Measurements from ENCODE around the gene TEX29. TPM values are rescaled to one million over a fixed set of nuclear protein-coding genes. Genes with fewer than 3 reads are reported as not detected.

The TEX29 gene
- total RNA-seq, 1 experiment from 2014 or later: 0.68 TPM

DNA sequence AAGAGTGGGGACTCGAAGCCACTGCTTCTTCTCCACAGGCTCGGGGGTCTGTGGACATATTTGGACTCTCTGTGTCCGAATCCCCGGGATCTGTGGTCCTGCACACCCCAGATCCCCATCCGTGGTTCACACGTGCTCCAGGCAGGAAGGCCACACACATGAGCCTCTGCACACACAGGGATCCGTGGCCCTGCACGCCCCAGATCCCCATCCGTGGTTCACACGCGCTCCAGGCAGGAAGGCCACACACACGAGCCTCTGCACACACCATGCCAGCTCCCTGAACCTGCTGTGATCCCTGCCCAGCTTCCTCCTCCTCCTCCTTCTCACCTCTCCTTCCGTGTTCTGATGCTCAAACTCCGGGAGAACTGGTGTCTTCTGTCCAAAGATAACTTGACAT lies 3.1 kb downstream of the TEX29 start:
- Mint-ChIP-seq H3K27ac (peak overlapping the region; percentile 65; the same call in 1 of the 2 replicates), H3K27me3 (ENCODE audit: low read depth) (no peaks in the 10 kb centered on the region), H3K36me3 (no peaks in the 10 kb centered on the region), H3K9me3 (no peaks in the 10 kb centered on the region), H3K4me3 (no peak overlapping the region), H3K4me1 (no peaks in the 10 kb centered on the region)
- DNase-seq (ENCODE audit: low spot score): no peak
- POLR2A ChIA-PET: no interaction called here
- CTCF ChIA-PET: interaction anchor here (1.2 kb wide), 1 partner anchor 21 kb away, joined by 3 read pairs; no protein-coding TSS in a partner anchor
- TF ChIP-seq, protein P1, sequence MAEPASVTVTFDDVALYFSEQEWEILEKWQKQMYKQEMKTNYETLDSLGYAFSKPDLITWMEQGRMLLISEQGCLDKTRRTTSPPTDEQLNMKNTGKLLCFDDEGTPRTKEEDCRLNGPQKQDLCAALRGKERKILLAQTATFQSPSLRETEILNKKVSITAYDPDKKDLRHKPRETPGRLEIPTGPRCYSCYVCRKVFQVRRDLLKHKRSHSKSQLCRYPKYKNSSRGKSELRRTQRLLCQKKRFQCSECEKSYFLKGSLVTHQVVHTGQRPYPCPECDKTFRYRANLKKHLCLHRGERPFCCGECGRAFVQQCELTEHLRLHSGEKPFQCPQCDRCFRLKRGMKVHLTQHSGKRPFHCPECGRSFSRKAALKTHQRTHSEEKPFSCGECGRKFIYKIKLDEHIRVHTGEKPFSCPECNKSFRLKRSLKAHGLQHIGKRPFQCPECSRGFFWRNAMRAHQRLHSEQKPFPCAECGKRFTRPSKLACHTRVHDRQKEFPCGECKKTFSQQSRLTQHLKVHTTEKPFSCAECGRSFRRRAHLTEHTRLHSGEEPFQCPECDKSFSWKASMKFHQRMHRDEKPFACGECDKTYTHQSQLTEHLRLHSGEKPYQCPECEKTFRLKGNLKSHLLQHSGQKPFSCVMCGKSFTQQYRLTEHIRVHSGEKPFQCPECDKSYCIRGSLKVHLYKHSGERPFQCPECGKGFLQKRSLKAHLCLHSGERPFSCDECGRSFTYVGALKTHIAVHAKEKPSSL (CRISPR knock-in tag; conservative IDR thresholded peaks at IDR 0.05): no peak
- TF ChIP-seq TEAD1 (CRISPR knock-in tag; IDR thresholded peaks at IDR 0.05): no peak
- TF ChIP-seq ZNF121 (CRISPR knock-in tag; IDR thresholded peaks at IDR 0.05): no peak
- ATAC-seq: no peak

DNA sequence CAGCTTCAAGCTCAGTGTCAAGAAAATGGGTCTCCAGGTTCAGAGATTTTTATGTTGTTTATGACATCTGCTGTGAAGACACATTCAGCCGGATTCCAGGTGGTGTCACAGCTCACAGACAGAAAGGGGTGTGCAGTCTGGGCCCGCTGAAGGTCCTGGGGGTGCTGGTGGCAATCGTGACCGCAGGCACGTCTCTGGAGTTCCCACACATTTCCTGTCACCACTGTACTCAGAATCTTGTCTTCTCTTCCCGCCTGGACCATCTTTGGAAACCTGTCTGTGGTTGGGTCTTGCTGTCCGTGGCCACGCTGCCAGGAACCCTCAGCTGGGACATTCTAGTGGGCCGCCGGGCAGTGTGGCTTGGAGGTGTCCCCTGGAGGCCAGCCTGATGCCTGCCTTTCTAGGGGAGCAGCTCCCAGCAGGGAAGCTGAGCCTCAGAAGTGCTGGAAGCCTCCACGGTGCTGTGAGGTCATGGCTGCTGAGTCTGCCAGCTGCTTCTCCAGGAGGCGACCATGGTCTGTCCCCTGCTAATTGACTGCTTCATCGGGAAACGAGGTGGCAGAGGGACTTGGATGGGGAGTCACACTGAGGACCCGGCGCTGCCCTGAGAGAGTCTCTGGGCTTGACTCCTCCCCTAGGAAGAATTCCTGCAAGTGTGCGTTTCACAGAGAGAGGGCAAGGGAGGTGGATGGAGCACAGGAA lies 3.7 kb downstream of the TEX29 start:
- no peak for DNase-seq (ENCODE audit: low spot score)
- no peak for ATAC-seq
- Mint-ChIP-seq H3K4me1 (no peaks in the 10 kb centered on the region), H3K27me3 (ENCODE audit: low read depth) (no peaks in the 10 kb centered on the region), H3K27ac (peak overlapping the region; percentile 65; the same call in 1 of the 2 replicates), H3K4me3 (no peak overlapping the region), H3K9me3 (no peaks in the 10 kb centered on the region), H3K36me3 (no peaks in the 10 kb centered on the region)
- TF ChIP-seq ELF4 (CRISPR knock-in tag; IDR thresholded peaks at IDR 0.05; ENCODE audit: low read depth) (no peak), ETV6 (CRISPR knock-in tag; IDR thresholded peaks at IDR 0.05) (no peak), FOXK1 (CRISPR knock-in tag; IDR thresholded peaks at IDR 0.05) (no peak), RELA (CRISPR knock-in tag; IDR thresholded peaks at IDR 0.05; ENCODE audit: borderline replicate concordance) (no peak), NR3C1 (CRISPR knock-in tag; conservative IDR thresholded peaks at IDR 0.05; ENCODE audit: low read depth) (no peak), ZNF219 (CRISPR knock-in tag; IDR thresholded peaks at IDR 0.05; ENCODE audit: borderline replicate concordance) (no peak), RORB (CRISPR knock-in tag; IDR thresholded peaks at IDR 0.05) (no peak), FOXJ3 (CRISPR knock-in tag; IDR thresholded peaks at IDR 0.05; ENCODE audit: borderline replicate concordance) (no peak), MXD4 (CRISPR knock-in tag; IDR thresholded peaks at IDR 0.05; ENCODE audit: borderline replicate concordance) (no peak), TEAD1 (CRISPR knock-in tag; IDR thresholded peaks at IDR 0.05) (no peak)
- TF ChIP-seq, protein P2, sequence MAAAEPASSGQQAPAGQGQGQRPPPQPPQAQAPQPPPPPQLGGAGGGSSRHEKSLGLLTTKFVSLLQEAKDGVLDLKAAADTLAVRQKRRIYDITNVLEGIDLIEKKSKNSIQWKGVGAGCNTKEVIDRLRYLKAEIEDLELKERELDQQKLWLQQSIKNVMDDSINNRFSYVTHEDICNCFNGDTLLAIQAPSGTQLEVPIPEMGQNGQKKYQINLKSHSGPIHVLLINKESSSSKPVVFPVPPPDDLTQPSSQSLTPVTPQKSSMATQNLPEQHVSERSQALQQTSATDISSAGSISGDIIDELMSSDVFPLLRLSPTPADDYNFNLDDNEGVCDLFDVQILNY (CRISPR knock-in tag; IDR thresholded peaks at IDR 0.05): no peak
- TF ChIP-seq, protein P3, sequence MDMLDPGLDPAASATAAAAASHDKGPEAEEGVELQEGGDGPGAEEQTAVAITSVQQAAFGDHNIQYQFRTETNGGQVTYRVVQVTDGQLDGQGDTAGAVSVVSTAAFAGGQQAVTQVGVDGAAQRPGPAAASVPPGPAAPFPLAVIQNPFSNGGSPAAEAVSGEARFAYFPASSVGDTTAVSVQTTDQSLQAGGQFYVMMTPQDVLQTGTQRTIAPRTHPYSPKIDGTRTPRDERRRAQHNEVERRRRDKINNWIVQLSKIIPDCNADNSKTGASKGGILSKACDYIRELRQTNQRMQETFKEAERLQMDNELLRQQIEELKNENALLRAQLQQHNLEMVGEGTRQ (CRISPR knock-in tag; IDR thresholded peaks at IDR 0.05): no peak
- TF ChIP-seq, protein P4, sequence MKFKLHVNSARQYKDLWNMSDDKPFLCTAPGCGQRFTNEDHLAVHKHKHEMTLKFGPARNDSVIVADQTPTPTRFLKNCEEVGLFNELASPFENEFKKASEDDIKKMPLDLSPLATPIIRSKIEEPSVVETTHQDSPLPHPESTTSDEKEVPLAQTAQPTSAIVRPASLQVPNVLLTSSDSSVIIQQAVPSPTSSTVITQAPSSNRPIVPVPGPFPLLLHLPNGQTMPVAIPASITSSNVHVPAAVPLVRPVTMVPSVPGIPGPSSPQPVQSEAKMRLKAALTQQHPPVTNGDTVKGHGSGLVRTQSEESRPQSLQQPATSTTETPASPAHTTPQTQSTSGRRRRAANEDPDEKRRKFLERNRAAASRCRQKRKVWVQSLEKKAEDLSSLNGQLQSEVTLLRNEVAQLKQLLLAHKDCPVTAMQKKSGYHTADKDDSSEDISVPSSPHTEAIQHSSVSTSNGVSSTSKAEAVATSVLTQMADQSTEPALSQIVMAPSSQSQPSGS (CRISPR knock-in tag; IDR thresholded peaks at IDR 0.05; ENCODE audit: borderline replicate concordance, low read depth): no peak
- POLR2A ChIA-PET: no interaction called here
- CTCF ChIA-PET: interaction anchor here (1.2 kb wide), 1 partner anchor 21 kb away, joined by 3 read pairs; no protein-coding TSS in a partner anchor

DNA sequence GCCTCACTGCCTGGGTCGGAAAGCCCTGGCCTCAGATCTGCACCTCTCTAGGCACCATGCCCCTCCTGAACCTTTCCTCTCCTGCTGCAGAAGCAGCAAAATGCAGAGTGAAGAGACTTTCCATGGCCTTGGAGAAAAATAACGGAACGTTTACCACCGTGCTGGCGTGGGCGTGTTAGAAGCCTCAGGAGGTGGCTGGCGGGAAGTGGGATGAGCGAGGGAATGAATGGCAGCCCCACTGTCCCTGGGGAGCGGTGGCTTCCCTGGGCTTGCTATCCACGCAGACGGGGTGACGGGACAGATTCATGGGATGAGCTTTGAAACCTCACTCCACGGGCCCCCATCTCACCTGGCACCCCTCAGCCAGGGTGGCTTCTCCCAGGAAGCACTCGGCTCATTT lies 4.3 kb downstream of the TEX29 start:
- no peak overlapping the region for H3K27ac Mint-ChIP-seq
- POLR2A ChIA-PET: no interaction called here
- H3K4me3 Mint-ChIP-seq: no peak overlapping the region
- H3K27me3 Mint-ChIP-seq (ENCODE audit: low read depth): no peaks in the 10 kb centered on the region
- no peaks in the 10 kb centered on the region for H3K9me3 Mint-ChIP-seq
- H3K4me1 Mint-ChIP-seq: no peaks in the 10 kb centered on the region
- CTCF ChIA-PET: no interaction called here
- no peak for ATAC-seq
- no peak for DNase-seq (ENCODE audit: low spot score)
- no peaks in the 10 kb centered on the region for H3K36me3 Mint-ChIP-seq
- TF ChIP-seq FOXJ3 (CRISPR knock-in tag; IDR thresholded peaks at IDR 0.05; ENCODE audit: borderline replicate concordance) (no peak), RELA (CRISPR knock-in tag; IDR thresholded peaks at IDR 0.05; ENCODE audit: borderline replicate concordance) (no peak), CREB1 (CRISPR knock-in tag; IDR thresholded peaks at IDR 0.05) (no peak), ZNF396 (CRISPR knock-in tag; IDR thresholded peaks at IDR 0.05; ENCODE audit: borderline replicate concordance) (no peak), ATF1 (CRISPR knock-in tag; IDR thresholded peaks at IDR 0.05) (no peak), ZNF232 (CRISPR knock-in tag; IDR thresholded peaks at IDR 0.05) (no peak)
- TF ChIP-seq, protein P5, sequence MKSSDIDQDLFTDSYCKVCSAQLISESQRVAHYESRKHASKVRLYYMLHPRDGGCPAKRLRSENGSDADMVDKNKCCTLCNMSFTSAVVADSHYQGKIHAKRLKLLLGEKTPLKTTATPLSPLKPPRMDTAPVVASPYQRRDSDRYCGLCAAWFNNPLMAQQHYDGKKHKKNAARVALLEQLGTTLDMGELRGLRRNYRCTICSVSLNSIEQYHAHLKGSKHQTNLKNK (CRISPR knock-in tag; IDR thresholded peaks at IDR 0.05): no peak
- TF ChIP-seq, protein P6, sequence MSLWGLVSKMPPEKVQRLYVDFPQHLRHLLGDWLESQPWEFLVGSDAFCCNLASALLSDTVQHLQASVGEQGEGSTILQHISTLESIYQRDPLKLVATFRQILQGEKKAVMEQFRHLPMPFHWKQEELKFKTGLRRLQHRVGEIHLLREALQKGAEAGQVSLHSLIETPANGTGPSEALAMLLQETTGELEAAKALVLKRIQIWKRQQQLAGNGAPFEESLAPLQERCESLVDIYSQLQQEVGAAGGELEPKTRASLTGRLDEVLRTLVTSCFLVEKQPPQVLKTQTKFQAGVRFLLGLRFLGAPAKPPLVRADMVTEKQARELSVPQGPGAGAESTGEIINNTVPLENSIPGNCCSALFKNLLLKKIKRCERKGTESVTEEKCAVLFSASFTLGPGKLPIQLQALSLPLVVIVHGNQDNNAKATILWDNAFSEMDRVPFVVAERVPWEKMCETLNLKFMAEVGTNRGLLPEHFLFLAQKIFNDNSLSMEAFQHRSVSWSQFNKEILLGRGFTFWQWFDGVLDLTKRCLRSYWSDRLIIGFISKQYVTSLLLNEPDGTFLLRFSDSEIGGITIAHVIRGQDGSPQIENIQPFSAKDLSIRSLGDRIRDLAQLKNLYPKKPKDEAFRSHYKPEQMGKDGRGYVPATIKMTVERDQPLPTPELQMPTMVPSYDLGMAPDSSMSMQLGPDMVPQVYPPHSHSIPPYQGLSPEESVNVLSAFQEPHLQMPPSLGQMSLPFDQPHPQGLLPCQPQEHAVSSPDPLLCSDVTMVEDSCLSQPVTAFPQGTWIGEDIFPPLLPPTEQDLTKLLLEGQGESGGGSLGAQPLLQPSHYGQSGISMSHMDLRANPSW (CRISPR knock-in tag; conservative IDR thresholded peaks at IDR 0.05; ENCODE audit: low read depth): no peak
- TF ChIP-seq, protein P7, sequence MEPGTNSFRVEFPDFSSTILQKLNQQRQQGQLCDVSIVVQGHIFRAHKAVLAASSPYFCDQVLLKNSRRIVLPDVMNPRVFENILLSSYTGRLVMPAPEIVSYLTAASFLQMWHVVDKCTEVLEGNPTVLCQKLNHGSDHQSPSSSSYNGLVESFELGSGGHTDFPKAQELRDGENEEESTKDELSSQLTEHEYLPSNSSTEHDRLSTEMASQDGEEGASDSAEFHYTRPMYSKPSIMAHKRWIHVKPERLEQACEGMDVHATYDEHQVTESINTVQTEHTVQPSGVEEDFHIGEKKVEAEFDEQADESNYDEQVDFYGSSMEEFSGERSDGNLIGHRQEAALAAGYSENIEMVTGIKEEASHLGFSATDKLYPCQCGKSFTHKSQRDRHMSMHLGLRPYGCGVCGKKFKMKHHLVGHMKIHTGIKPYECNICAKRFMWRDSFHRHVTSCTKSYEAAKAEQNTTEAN (CRISPR knock-in tag; IDR thresholded peaks at IDR 0.05): no peak
